Osteoblast (primary cell): ENCODE results near the gene HDAC4. TPM values are rescaled to one million over a fixed set of nuclear protein-coding genes. Genes with fewer than 3 reads are reported as not detected.

Experiments used
- DNase-seq: peaks from one replicate; pipeline ENCODE4 v3.0.0; 2011; ENCODE audit warnings: low spot score, mixed read lengths; ENCODE audit not compliant: insufficient read length; ENCODE audit errors: missing footprints
- H2AFZ ChIP-seq: 2 replicates; pipeline ENCODE4 v1.6.0; 2011; ENCODE audit warnings: mild to moderate bottlenecking, low read length
- H3K27ac ChIP-seq: 2 replicates; pipeline ENCODE4 v1.5.1; 2011; ENCODE audit warnings: mild to moderate bottlenecking, low read depth, low read length, moderate library complexity
- H3K27me3 ChIP-seq: 2 replicates; pipeline ENCODE4 v1.6.0; 2012; ENCODE audit warnings: mild to moderate bottlenecking, control low read depth, inconsistent platforms, low read length, moderate library complexity; ENCODE audit not compliant: insufficient read depth
- H3K36me3 ChIP-seq: 2 replicates; pipeline ENCODE4 v1.5.1; 2011; ENCODE audit warnings: mild to moderate bottlenecking, low read length, control low read depth, moderate library complexity; ENCODE audit not compliant: insufficient read depth
- H3K4me1 ChIP-seq: 2 replicates; pipeline ENCODE4 v1.5.1; 2011; ENCODE audit warnings: mild to moderate bottlenecking, low read length, control low read depth, moderate library complexity; ENCODE audit not compliant: insufficient read depth
- H3K4me2 ChIP-seq: 2 replicates; pipeline ENCODE4 v1.6.0; 2011; ENCODE audit warnings: mild to moderate bottlenecking, low read length; ENCODE audit not compliant: insufficient read depth
- H3K4me3 ChIP-seq: fragments of 200-600 bp; sonication (generic); 3 replicates; pipeline ENCODE4 v1.5.1; 2012; ENCODE audit warnings: mild to moderate bottlenecking, low read length, inconsistent platforms; ENCODE audit not compliant: insufficient read depth
- H3K79me2 ChIP-seq: 2 replicates; pipeline ENCODE4 v1.6.0; 2012; ENCODE audit warnings: mild to moderate bottlenecking, low read length, control low read depth, inconsistent platforms; ENCODE audit not compliant: insufficient read depth
- H3K9me3 ChIP-seq: 2 replicates; pipeline ENCODE4 v1.5.1; 2011; ENCODE audit warnings: low read depth, low read length, control low read depth
- H4K20me1 ChIP-seq: 2 replicates; pipeline ENCODE4 v1.6.0; 2012; ENCODE audit warnings: mild to moderate bottlenecking, low read length, control low read depth; ENCODE audit not compliant: insufficient read depth
- total RNA-seq: library from RNA; depleted of rRNA; stranded (reverse); fragments of >200 nt; gene quantifications from 2 replicates; pipeline ENCODE4 v1.2.3, GENCODE V29; 2012
- TF ChIP-seq, protein P1 (sequence below): IDR thresholded peaks from 2 replicates; pipeline ENCODE4 v1.5.1; 2011; ENCODE audit warnings: mild to moderate bottlenecking, low read depth, low read length, moderate library complexity; ENCODE audit errors: extremely low read depth

HDAC4 gene
- total RNA-seq, 1 donor, result 30.8 TPM

GRCh38 chr2:239119346-239120126, 281.3 kb downstream of the HDAC4 start:
- Histone ChIP-seq H3K27me3 (no peaks in the 10 kb centered on the region), H4K20me1 (no peaks in the 10 kb centered on the region), H3K27ac (no peak overlapping the region), H2AFZ (no peak overlapping the region), H3K36me3 (peaks cover under 1% of the 10 kb centered on the region), H3K4me1 (no peaks in the 10 kb centered on the region), H3K4me2 (no peak overlapping the region), H3K9me3 (no peaks in the 10 kb centered on the region), H3K4me3 (no peak overlapping the region), H3K79me2 (no peaks in the 10 kb centered on the region)
- TF ChIP-seq, protein P1, sequence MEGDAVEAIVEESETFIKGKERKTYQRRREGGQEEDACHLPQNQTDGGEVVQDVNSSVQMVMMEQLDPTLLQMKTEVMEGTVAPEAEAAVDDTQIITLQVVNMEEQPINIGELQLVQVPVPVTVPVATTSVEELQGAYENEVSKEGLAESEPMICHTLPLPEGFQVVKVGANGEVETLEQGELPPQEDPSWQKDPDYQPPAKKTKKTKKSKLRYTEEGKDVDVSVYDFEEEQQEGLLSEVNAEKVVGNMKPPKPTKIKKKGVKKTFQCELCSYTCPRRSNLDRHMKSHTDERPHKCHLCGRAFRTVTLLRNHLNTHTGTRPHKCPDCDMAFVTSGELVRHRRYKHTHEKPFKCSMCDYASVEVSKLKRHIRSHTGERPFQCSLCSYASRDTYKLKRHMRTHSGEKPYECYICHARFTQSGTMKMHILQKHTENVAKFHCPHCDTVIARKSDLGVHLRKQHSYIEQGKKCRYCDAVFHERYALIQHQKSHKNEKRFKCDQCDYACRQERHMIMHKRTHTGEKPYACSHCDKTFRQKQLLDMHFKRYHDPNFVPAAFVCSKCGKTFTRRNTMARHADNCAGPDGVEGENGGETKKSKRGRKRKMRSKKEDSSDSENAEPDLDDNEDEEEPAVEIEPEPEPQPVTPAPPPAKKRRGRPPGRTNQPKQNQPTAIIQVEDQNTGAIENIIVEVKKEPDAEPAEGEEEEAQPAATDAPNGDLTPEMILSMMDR, result no peak
- peak; percentile 84 for DNase-seq

GRCh38 chr2:239118675-239119211, 282.1 kb downstream of the HDAC4 start:
- H3K79me2 ChIP-seq, result no peaks in the 10 kb centered on the region
- no peaks in the 10 kb centered on the region for H3K9me3 ChIP-seq
- no peaks in the 10 kb centered on the region for H3K36me3 ChIP-seq
- H3K4me3 ChIP-seq, result no peak overlapping the region
- H4K20me1 ChIP-seq, result no peaks in the 10 kb centered on the region
- H3K27me3 ChIP-seq, result no peaks in the 10 kb centered on the region
- DNase-seq, result peak; percentile 80
- H3K4me2 ChIP-seq, result no peak overlapping the region
- H2AFZ ChIP-seq, result no peak overlapping the region
- no peak overlapping the region for H3K27ac ChIP-seq
- TF ChIP-seq, protein P1, result no peak
- H3K4me1 ChIP-seq, result no peaks in the 10 kb centered on the region

DNA sequence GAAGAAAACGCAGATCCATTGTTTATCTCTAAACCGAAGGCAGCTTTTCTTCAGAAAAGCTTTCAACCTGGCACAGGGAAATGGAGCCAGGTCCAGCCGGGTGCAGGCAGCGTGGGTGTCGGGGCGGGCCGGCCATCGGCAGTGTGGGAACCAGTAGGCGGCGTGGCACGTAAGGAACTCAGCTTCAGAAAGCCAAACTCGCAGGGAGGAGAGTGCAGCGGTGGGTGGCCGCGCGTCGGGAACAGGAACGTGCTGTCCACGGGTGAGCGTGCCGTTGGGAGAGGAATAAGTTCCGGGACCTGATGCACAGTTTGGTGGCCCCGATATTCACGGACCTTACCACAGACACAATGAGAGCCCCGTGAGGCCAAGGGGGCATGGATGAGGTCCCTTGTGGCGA, 282.6 kb downstream of the HDAC4 start:
- Histone ChIP-seq H2AFZ (no peak overlapping the region), H3K4me1 (no peaks in the 10 kb centered on the region), H3K79me2 (no peaks in the 10 kb centered on the region), H3K9me3 (no peaks in the 10 kb centered on the region), H4K20me1 (no peaks in the 10 kb centered on the region), H3K36me3 (no peaks in the 10 kb centered on the region), H3K4me3 (no peak overlapping the region), H3K4me2 (no peak overlapping the region), H3K27me3 (no peaks in the 10 kb centered on the region), H3K27ac (no peak overlapping the region)
- no peak for DNase-seq
- TF ChIP-seq, protein P1, result no peak

- Histone ChIP-seq H3K79me2 (no peaks in the 10 kb centered on the region), H3K4me1 (no peaks in the 10 kb centered on the region), H2AFZ (no peak overlapping the region), H3K27me3 (no peaks in the 10 kb centered on the region), H3K27ac (no peak overlapping the region), H4K20me1 (no peaks in the 10 kb centered on the region), H3K9me3 (no peaks in the 10 kb centered on the region), H3K36me3 (no peaks in the 10 kb centered on the region), H3K4me3 (no peak overlapping the region), H3K4me2 (no peak overlapping the region)
- no peak for DNase-seq
- TF ChIP-seq, protein P1, result no peak
Measured at GRCh38 chr2:239117831-239118230, 283.0 kb downstream of the HDAC4 start.
